Measurements from ENCODE around the gene ZBTB7C.

The ZBTB7C gene

DNA sequence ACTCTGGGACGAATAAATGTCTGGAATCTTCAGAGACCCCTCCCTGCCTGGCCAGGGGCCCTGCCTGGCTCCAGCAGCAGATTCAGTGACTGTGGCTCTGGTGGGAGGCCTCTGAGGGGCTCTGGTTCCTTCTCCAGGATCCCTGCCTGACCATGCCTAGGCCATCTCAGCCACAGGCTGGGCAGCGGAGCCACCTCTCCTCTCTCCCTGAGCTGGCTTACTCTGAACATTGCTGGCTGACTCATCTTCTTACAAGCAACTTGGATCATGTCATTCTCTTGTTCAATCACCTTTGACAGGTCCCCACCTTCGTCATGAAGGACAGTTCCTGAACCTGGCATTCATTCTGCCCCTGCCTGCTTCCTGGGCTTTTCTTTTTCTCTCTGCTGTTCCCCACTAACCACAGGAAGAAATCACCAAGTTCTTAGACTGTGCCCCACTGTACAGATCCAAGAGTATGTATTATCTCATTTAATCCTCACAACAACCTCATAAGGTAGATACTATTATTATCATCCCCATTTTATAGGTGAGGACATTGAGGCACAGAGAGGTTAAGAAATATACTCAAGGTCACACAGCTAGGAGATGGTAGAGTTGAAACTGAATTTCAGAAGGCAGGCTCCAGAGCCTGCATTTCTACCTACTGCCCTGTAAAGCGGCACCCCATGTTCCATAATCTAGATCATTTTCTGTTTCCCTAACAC lies 323.2 kb downstream of the ZBTB7C start:
- no peak overlapping the region for H3K4me2 ChIP-seq (ENCODE audit: insufficient read depth, low read length)
- no peaks in the 10 kb centered on the region for H3K4me1 ChIP-seq (ENCODE audit: insufficient read depth, low read length)
- no peak for ATAC-seq (ENCODE audit: insufficient read depth, low read depth)
- H3K79me2 ChIP-seq (ENCODE audit: insufficient read depth, low read length): no peaks in the 10 kb centered on the region
- TF ChIP-seq EZH2 (IDR thresholded peaks at IDR 0.05; ENCODE audit: borderline replicate concordance, low read depth, low read length, severe bottlenecking): no peak
- TF ChIP-seq, protein P1, sequence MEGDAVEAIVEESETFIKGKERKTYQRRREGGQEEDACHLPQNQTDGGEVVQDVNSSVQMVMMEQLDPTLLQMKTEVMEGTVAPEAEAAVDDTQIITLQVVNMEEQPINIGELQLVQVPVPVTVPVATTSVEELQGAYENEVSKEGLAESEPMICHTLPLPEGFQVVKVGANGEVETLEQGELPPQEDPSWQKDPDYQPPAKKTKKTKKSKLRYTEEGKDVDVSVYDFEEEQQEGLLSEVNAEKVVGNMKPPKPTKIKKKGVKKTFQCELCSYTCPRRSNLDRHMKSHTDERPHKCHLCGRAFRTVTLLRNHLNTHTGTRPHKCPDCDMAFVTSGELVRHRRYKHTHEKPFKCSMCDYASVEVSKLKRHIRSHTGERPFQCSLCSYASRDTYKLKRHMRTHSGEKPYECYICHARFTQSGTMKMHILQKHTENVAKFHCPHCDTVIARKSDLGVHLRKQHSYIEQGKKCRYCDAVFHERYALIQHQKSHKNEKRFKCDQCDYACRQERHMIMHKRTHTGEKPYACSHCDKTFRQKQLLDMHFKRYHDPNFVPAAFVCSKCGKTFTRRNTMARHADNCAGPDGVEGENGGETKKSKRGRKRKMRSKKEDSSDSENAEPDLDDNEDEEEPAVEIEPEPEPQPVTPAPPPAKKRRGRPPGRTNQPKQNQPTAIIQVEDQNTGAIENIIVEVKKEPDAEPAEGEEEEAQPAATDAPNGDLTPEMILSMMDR (IDR thresholded peaks at IDR 0.05; ENCODE audit: borderline replicate concordance, extremely low read depth, low read length, poor library complexity, severe bottlenecking): no peak
- no peak overlapping the region for H2AFZ ChIP-seq (ENCODE audit: low read depth, low read length)
- H3K36me3 ChIP-seq (ENCODE audit: insufficient read depth, low read length): no peaks in the 10 kb centered on the region
- no peak overlapping the region for H3K27ac ChIP-seq (ENCODE audit: low read length)
- H4K20me1 ChIP-seq (ENCODE audit: insufficient read depth, low read length): 0 out of 2 replicates have a peak, but pooled peaks cover 3% of the 10 kb centered on the region
- DNase-seq: no peak
- H3K9me3 ChIP-seq (ENCODE audit: insufficient read depth, low read length, severe bottlenecking): no peaks in the 10 kb centered on the region
- no peak overlapping the region for H3K4me3 ChIP-seq (ENCODE audit: low read depth in 1 of 2, low read length in 2 of 2)
- no peak overlapping the region for H3K9ac ChIP-seq (ENCODE audit: low read depth, low read length)
- H3K27me3 ChIP-seq (ENCODE audit: insufficient read depth, low read length, poor library complexity): no peaks in the 10 kb centered on the region

DNA sequence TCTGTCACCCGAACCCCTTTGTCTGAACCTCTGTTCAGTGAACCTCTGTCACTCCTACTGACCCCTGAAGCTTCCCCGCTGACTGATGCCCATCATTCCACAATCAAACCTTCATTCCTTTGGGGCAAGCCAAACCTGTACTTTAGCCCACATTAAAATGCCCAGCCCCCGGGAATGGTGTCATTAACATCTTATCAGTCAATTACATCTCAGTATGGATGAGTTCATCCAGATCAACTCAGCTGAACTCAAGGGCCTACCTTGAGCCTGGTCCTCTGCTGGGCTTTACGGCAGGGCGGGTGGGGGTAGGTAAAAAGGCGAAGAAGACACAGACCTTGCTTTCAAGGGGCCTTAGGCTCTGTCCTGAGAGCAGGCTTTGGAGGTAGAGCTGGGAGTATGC lies 324.3 kb downstream of the ZBTB7C start:
- H3K27ac ChIP-seq (ENCODE audit: low read length): no peak overlapping the region
- H4K20me1 ChIP-seq (ENCODE audit: insufficient read depth, low read length): 0 out of 2 replicates have a peak, but pooled peaks cover 3% of the 10 kb centered on the region
- TF ChIP-seq, protein P1 (IDR thresholded peaks at IDR 0.05; ENCODE audit: borderline replicate concordance, extremely low read depth, low read length, poor library complexity, severe bottlenecking): no peak
- no peak for TF ChIP-seq EZH2 (IDR thresholded peaks at IDR 0.05; ENCODE audit: borderline replicate concordance, low read depth, low read length, severe bottlenecking)
- H3K4me3 ChIP-seq (ENCODE audit: low read depth in 1 of 2, low read length in 2 of 2): no peak overlapping the region
- H3K4me1 ChIP-seq (ENCODE audit: insufficient read depth, low read length): no peaks in the 10 kb centered on the region
- no peak overlapping the region for H3K9ac ChIP-seq (ENCODE audit: low read depth, low read length)
- no peaks in the 10 kb centered on the region for H3K27me3 ChIP-seq (ENCODE audit: insufficient read depth, low read length, poor library complexity)
- no peak overlapping the region for H2AFZ ChIP-seq (ENCODE audit: low read depth, low read length)
- H3K79me2 ChIP-seq (ENCODE audit: insufficient read depth, low read length): no peaks in the 10 kb centered on the region
- DNase-seq (no peak), ATAC-seq (ENCODE audit: insufficient read depth, low read depth) (no peak)
- no peaks in the 10 kb centered on the region for H3K36me3 ChIP-seq (ENCODE audit: insufficient read depth, low read length)
- no peaks in the 10 kb centered on the region for H3K9me3 ChIP-seq (ENCODE audit: insufficient read depth, low read length, severe bottlenecking)
- H3K4me2 ChIP-seq (ENCODE audit: insufficient read depth, low read length): no peak overlapping the region

DNA sequence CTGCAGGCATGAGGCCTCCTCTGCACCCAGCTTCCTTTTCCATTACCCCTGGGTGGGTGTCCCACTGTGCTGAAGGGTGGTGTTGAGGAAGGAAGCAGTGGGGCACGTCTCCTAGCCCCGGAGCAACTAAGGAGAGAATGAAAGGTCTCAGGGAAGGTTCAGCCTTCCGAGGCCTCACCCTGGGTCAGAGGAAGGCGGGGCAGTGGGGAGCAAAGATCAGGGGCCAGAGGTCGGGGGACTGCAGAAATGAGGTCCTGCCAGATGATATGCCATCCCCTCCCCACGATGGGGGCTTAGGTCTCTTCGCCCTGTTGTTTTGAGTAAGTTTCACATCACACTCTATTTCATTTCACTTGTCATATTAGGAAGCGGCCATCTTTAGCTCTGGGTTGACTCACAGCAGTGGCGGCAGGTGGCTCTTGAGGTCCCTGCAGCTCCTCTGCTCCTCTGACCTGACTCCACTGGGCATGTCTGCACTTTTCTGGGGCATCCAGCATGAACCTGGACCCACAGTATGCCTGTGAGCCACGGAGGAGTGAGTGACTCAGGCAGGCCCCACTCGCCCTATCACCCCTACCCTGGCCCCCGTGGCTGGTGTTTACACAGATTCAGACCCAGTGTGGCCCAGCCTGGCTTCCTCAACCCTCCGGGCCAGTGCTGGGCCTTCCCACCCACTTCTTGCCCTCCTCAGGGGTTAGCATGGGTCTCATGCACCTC lies 325.0 kb downstream of the ZBTB7C start:
- Histone ChIP-seq H3K4me2 (ENCODE audit: insufficient read depth, low read length) (no peak overlapping the region), H2AFZ (ENCODE audit: low read depth, low read length) (no peak overlapping the region), H3K9ac (ENCODE audit: low read depth, low read length) (no peak overlapping the region), H3K27me3 (ENCODE audit: insufficient read depth, low read length, poor library complexity) (no peaks in the 10 kb centered on the region), H3K4me1 (ENCODE audit: insufficient read depth, low read length) (no peaks in the 10 kb centered on the region), H3K79me2 (ENCODE audit: insufficient read depth, low read length) (no peaks in the 10 kb centered on the region), H3K9me3 (ENCODE audit: insufficient read depth, low read length, severe bottlenecking) (no peaks in the 10 kb centered on the region), H4K20me1 (ENCODE audit: insufficient read depth, low read length) (0 out of 2 replicates have a peak, but pooled peaks cover 3% of the 10 kb centered on the region), H3K27ac (ENCODE audit: low read length) (no peak overlapping the region), H3K4me3 (ENCODE audit: low read depth in 1 of 2, low read length in 2 of 2) (no peak overlapping the region), H3K36me3 (ENCODE audit: insufficient read depth, low read length) (no peaks in the 10 kb centered on the region)
- DNase-seq: no peak
- ATAC-seq (ENCODE audit: insufficient read depth, low read depth): no peak
- TF ChIP-seq EZH2 (IDR thresholded peaks at IDR 0.05; ENCODE audit: borderline replicate concordance, low read depth, low read length, severe bottlenecking): no peak
- TF ChIP-seq, protein P1 (IDR thresholded peaks at IDR 0.05; ENCODE audit: borderline replicate concordance, extremely low read depth, low read length, poor library complexity, severe bottlenecking): no peak
